IMR-90 (cell line): ENCODE results near the gene IGF1R. TPM values are rescaled to one million over a fixed set of nuclear protein-coding genes. Genes with fewer than 3 reads are reported as not detected.
A peak's percentile ranks its signal among the peaks of the same experiment; 100 is the strongest.

Experiments used
- ATAC-seq: fragments of 200-7000 bp; cut with Tn5 transposase; 2 replicates; pipeline ENCODE4 v1.9.1; 2020; ENCODE audit warnings: low read depth, mild to moderate bottlenecking, moderate library complexity
- BruUV-seq: library from RNA; stranded (reverse); fragments of 400-500 nt; replicated peaks from 2 replicates; lab custom pipeline; 2021; lab: Mats Ljungman, UMichigan
- CTCF ChIA-PET: fragments of 300-600 bp; formaldehyde crosslinking; extraction: SDS; loops from one replicate; lab custom pipeline; 2021; ENCODE audit warnings: antibody characterized with exemption; lab: Yijun Ruan, JAX
- POLR2A ChIA-PET: fragments of 300-600 bp; sonication (Branson Sonifier 250); formaldehyde crosslinking; loops from one replicate; lab custom pipeline; 2022; ENCODE audit warnings: antibody characterized with exemption; ENCODE audit not compliant: unreplicated experiment; lab: Charles Lee
- DNase-seq: peaks from one replicate; pipeline ENCODE4 v3.0.0; 2013
- H2AFZ ChIP-seq: replicated peaks from 2 replicates; pipeline ENCODE3; 2013; ENCODE audit warnings: low read length, mild to moderate bottlenecking; ENCODE audit not compliant: poor library complexity
- H2AK5ac ChIP-seq: 2 replicates; pipeline ENCODE4 v1.6.1; 2013; ENCODE audit warnings: low read depth, low read length, inconsistent platforms
- H2AK9ac ChIP-seq: replicated peaks from 2 replicates; pipeline ENCODE3; 2013; ENCODE audit warnings: mild to moderate bottlenecking, low read depth, low read length, moderate library complexity; ENCODE audit not compliant: poor library complexity
- H2BK120ac ChIP-seq: 2 replicates; pipeline ENCODE4 v1.6.1; 2013; ENCODE audit warnings: low read depth, low read length, inconsistent platforms
- H2BK15ac ChIP-seq: 3 replicates; pipeline ENCODE4 v1.6.1; 2013; ENCODE audit warnings: low read depth, low read length, inconsistent platforms
- H2BK20ac ChIP-seq: 2 replicates; pipeline ENCODE4 v1.6.1; 2013; ENCODE audit warnings: low read depth, mild to moderate bottlenecking, inconsistent platforms, low read length, moderate library complexity
- H2BK5ac ChIP-seq: 2 replicates; pipeline ENCODE4 v1.6.1; 2013; ENCODE audit warnings: mild to moderate bottlenecking, low read depth, low read length, inconsistent platforms; ENCODE audit not compliant: poor library complexity, severe bottlenecking
- H3K14ac ChIP-seq: replicated peaks from 2 replicates; pipeline ENCODE4 v1.6.1; 2013; ENCODE audit warnings: low read depth, low read length, inconsistent platforms
- H3K18ac ChIP-seq: 2 replicates; pipeline ENCODE4 v1.6.1; 2013; ENCODE audit warnings: low read depth, low read length, control low read depth
- H3K23ac ChIP-seq: 2 replicates; pipeline ENCODE4 v1.6.1; 2013; ENCODE audit warnings: low read depth, low read length, inconsistent platforms
- H3K27ac ChIP-seq: 2 replicates; pipeline ENCODE4 v1.5.1; 2013; ENCODE audit warnings: mild to moderate bottlenecking, control low read depth, low read length; ENCODE audit not compliant: insufficient read depth
- H3K27me3 ChIP-seq: 2 replicates; pipeline ENCODE4 v1.6.1; 2013; ENCODE audit warnings: low read length; ENCODE audit not compliant: control insufficient read depth, insufficient read depth
- H3K36me3 ChIP-seq: 2 replicates; pipeline ENCODE4 v1.6.1; 2013; ENCODE audit warnings: low read length, mixed read lengths; ENCODE audit not compliant: control insufficient read depth, insufficient read depth
- H3K4ac ChIP-seq: 2 replicates; pipeline ENCODE4 v1.6.1; 2013; ENCODE audit warnings: low read depth, low read length, inconsistent platforms
- H3K4me1 ChIP-seq: 2 replicates; pipeline ENCODE4 v1.6.1; 2013; ENCODE audit warnings: low read length, mixed read lengths; ENCODE audit not compliant: control insufficient read depth, insufficient read depth
- H3K4me2 ChIP-seq: 2 replicates; pipeline ENCODE4 v1.6.1; 2013; ENCODE audit warnings: low read depth, mild to moderate bottlenecking, control low read depth, low read length, moderate library complexity
- H3K4me3 ChIP-seq: 2 replicates; pipeline ENCODE4 v1.5.1; 2013; ENCODE audit warnings: low read depth, mild to moderate bottlenecking, control low read depth, low read length, moderate library complexity; ENCODE audit not compliant: insufficient read depth
- H3K56ac ChIP-seq: 2 replicates; pipeline ENCODE4 v1.6.1; 2013; ENCODE audit warnings: low read length, inconsistent platforms; ENCODE audit not compliant: insufficient read depth; ENCODE audit errors: extremely low read depth
- H3K79me1 ChIP-seq, 2 experiments: 2 replicates each; pipeline ENCODE4 v1.6.1; 2013; ENCODE audit warnings: low read length in 2 of 2, inconsistent platforms in 1 of 2, low read depth in 1 of 2
- H3K9ac ChIP-seq: 2 replicates; pipeline ENCODE4 v1.6.1; 2013; ENCODE audit warnings: low read depth, low read length, control low read depth
- H3K9me1 ChIP-seq: 2 replicates; pipeline ENCODE4 v1.6.1; 2013; ENCODE audit warnings: low read length, inconsistent platforms; ENCODE audit not compliant: insufficient read depth
- H3K9me3 ChIP-seq: 2 replicates; pipeline ENCODE4 v1.6.1; 2013; ENCODE audit warnings: low read length; ENCODE audit not compliant: control insufficient read depth, insufficient read depth
- H4K20me1 ChIP-seq: 2 replicates; pipeline ENCODE4 v1.6.1; 2013; ENCODE audit warnings: low read length, inconsistent platforms; ENCODE audit not compliant: insufficient read depth
- H4K5ac ChIP-seq: 2 replicates; pipeline ENCODE4 v1.6.1; 2013; ENCODE audit warnings: mild to moderate bottlenecking, low read depth, low read length, control low read depth
- H4K8ac ChIP-seq, 2 experiments: 2 replicates each; pipeline ENCODE4 v1.6.1; 2013; ENCODE audit warnings: low read depth in 2 of 2, low read length in 2 of 2, control low read depth in 1 of 2, inconsistent platforms in 1 of 2
- H4K91ac ChIP-seq: 2 replicates; pipeline ENCODE4 v1.6.1; 2013; ENCODE audit warnings: low read depth, low read length, inconsistent platforms; ENCODE audit not compliant: insufficient read depth
- BHLHE40 ChIP-seq: fragments of 150-350 bp; IDR thresholded peaks from 2 replicates; pipeline ENCODE4 v1.6.1; 2016; ENCODE audit warnings: mild to moderate bottlenecking, low read depth, low read length
- CEBPB ChIP-seq: IDR thresholded peaks from 2 replicates; pipeline ENCODE4 v1.6.1; 2012; ENCODE audit warnings: low read depth, low read length, improper control_type of control experiment
- MAFK ChIP-seq: IDR thresholded peaks from 2 replicates; pipeline ENCODE4 v1.6.1; 2012; ENCODE audit warnings: low read depth, low read length, improper control_type of control experiment
- MXI1 ChIP-seq: IDR thresholded peaks from 2 replicates; pipeline ENCODE4 v1.6.1; 2012; ENCODE audit warnings: low read depth, mild to moderate bottlenecking, low read length, moderate library complexity, borderline replicate concordance
- NFE2L2 ChIP-seq: fragments of 150-350 bp; IDR thresholded peaks from 2 replicates; pipeline ENCODE4 v1.6.1; 2016; ENCODE audit warnings: low read depth, mild to moderate bottlenecking, low read length
- RAD21 ChIP-seq: IDR thresholded peaks from 2 replicates; pipeline ENCODE4 v1.6.1; 2012; ENCODE audit warnings: low read length, improper control_type of control experiment
- RCOR1 ChIP-seq: IDR thresholded peaks from 2 replicates; pipeline ENCODE4 v1.6.1; 2012; ENCODE audit warnings: mild to moderate bottlenecking, low read length, improper control_type of control experiment; ENCODE audit not compliant: insufficient replicate concordance
- WGBS, 2 experiments: methylation state at CpG; one replicate each; pipeline versions ENCODE4 v1.1.5 to v1.1.7; 2013; ENCODE audit warnings: missing lambda C conversion rate in 2 of 2; ENCODE audit not compliant: insufficient read length in 1 of 2; ENCODE audit errors: extremely low coverage in 2 of 2; 5-methylcytosine and 5-hydroxymethylcytosine counted together
- dilution Hi-C: fragments of 300-500 bp; cut with HindIII; formaldehyde crosslinking; loops from one replicate; pipeline ENCODE4 v1.14.3; 2018; ENCODE audit warnings: low sequenced_read_pairs; ENCODE audit not compliant: unreplicated experiment
- in situ Hi-C: fragments of 300-500 bp; cut with MboI; formaldehyde crosslinking; loops from 3 replicates; pipeline ENCODE4 v1.14.3; 2019; ENCODE audit warnings: low sequenced_read_pairs, inconsistent platforms, mixed read lengths
- intact Hi-C: fragments of 100-400 bp; cut with micrococcal nuclease; formaldehyde crosslinking; loops from 2 replicates; pipeline ENCODE4 v1.10.0; 2022
- polyA plus RNA-seq, 3 experiments: library from polyadenylated mRNA; depleted of rRNA; stranded (reverse); fragments of >200 nt; gene quantifications; 2 replicates each; pipeline ENCODE4 v1.2.3, GENCODE V29; 2012; ENCODE audit warnings: low replicate concordance in 1 of 3
- total RNA-seq: library from RNA; depleted of rRNA; stranded (reverse); fragments of >200 nt; gene quantifications from 2 replicates; pipeline ENCODE4 v1.2.3, GENCODE V29; 2012
- TF ChIP-seq, protein P1 (sequence below): fragments of 150-350 bp; IDR thresholded peaks from 2 replicates; pipeline ENCODE4 v1.6.1; 2017; ENCODE audit warnings: mild to moderate bottlenecking, antibody characterized with exemption, low read length, low read depth
- TF ChIP-seq, protein P2 (sequence below): fragments of 150-350 bp; IDR thresholded peaks from 2 replicates; pipeline ENCODE4 v1.6.1; 2016; ENCODE audit warnings: low read depth, mild to moderate bottlenecking, low read length, moderate library complexity, borderline replicate concordance

The IGF1R gene
- total and polyA plus RNA-seq, 2 of the 4 experiments (the other 2 are of a cell fraction) = 24.0 to 24.9 TPM

DNA sequence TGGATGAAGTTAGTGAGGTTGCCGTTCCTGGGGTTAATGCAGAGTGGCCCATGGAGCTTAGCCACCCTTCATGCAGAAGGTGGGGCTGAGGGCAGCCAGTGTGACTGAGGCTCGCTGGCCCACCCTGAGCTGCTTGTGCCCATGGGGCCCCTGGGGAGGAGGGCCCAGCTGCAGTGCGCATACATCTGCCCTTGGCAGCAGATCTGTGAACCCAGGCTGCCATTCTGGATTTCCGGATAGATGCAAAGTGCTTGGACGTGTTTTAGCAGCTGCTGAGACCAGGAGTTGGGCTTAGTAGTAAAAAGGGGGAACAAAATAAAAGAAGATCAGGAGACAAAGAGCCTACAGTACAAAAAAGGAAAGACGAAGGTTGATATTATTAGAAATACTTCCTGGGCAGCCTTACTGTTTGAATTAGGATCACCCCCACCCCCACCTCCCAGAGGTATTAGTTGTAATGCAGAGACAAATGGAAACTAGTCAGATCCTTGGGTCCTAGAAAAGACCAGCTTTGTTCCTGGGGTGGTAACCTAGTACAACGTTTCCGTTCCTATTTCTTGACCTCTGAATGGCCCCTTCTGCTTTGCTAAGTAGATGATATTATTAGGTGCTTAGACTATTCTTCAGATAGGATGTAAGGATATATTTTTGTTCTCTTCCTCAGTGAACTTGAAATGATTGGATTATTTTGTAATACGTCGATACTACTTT, 70.2 kb downstream of the IGF1R start:
- peak overlapping the region; percentile 43 for H3K4ac ChIP-seq
- no peak overlapping the region for H3K18ac ChIP-seq
- peak overlapping the region in 1 of 2 experiments; percentile 12; a peak in 1 of 4 replicates for H4K8ac ChIP-seq
- DNase-seq = no peak
- H2BK120ac ChIP-seq = 0 out of 2 replicates have a peak overlapping the region, but pooled peaks have one; percentile 1
- H3K9me1 ChIP-seq = peaks cover 66% of the 10 kb centered on the region
- H3K36me3 ChIP-seq = no peaks in the 10 kb centered on the region
- dilution Hi-C loops = no loop called here
- no peaks in the 10 kb centered on the region for H3K27me3 ChIP-seq
- 30% methylated on average over 4 of the region's 10 CpGs; no CpG with 5 or more reads in 1 of the 2 experiments for WGBS, 2 experiments
- H3K56ac ChIP-seq = no peak overlapping the region
- H4K91ac ChIP-seq = peak overlapping the region; percentile 36; the same call in 1 of the 2 replicates
- H2AK9ac ChIP-seq = no peak overlapping the region
- no TSS peak for BruUV-seq
- in situ Hi-C loops = no loop called here
- no peak overlapping the region for H2BK15ac ChIP-seq
- H3K4me2 ChIP-seq = peak overlapping the region; percentile 73
- ATAC-seq = no peak
- H3K4me1 ChIP-seq = peaks cover 52% of the 10 kb centered on the region
- POLR2A ChIA-PET = no interaction called here
- H4K20me1 ChIP-seq = peaks cover 99% of the 10 kb centered on the region
- no peak overlapping the region for H3K27ac ChIP-seq
- no peak overlapping the region for H2AK5ac ChIP-seq
- H2BK5ac ChIP-seq = no peak overlapping the region
- no peaks in the 10 kb centered on the region for H3K9me3 ChIP-seq
- H3K23ac ChIP-seq = peak overlapping the region; percentile 58; the same call in 1 of the 2 replicates
- no peak overlapping the region for H4K5ac ChIP-seq
- intact Hi-C loops = loop anchor here (2.0 kb wide), 1 partner anchor 28 kb away; no protein-coding TSS in a partner anchor
- peak overlapping the region; percentile 46 for H3K14ac ChIP-seq
- TF ChIP-seq MAFK (no peak), NFE2L2 (no peak), RAD21 (no peak), MXI1 (no peak), BHLHE40 (no peak), RCOR1 (no peak), CEBPB (no peak)
- TF ChIP-seq, protein P1, sequence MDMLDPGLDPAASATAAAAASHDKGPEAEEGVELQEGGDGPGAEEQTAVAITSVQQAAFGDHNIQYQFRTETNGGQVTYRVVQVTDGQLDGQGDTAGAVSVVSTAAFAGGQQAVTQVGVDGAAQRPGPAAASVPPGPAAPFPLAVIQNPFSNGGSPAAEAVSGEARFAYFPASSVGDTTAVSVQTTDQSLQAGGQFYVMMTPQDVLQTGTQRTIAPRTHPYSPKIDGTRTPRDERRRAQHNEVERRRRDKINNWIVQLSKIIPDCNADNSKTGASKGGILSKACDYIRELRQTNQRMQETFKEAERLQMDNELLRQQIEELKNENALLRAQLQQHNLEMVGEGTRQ = no peak
- TF ChIP-seq, protein P2, sequence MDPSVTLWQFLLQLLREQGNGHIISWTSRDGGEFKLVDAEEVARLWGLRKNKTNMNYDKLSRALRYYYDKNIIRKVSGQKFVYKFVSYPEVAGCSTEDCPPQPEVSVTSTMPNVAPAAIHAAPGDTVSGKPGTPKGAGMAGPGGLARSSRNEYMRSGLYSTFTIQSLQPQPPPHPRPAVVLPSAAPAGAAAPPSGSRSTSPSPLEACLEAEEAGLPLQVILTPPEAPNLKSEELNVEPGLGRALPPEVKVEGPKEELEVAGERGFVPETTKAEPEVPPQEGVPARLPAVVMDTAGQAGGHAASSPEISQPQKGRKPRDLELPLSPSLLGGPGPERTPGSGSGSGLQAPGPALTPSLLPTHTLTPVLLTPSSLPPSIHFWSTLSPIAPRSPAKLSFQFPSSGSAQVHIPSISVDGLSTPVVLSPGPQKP = no peak
- peaks cover 27 to 96% of the 10 kb centered on the region in 2 experiments for H3K79me1 ChIP-seq
- H3K9ac ChIP-seq = no peak overlapping the region
- no peak overlapping the region for H2BK20ac ChIP-seq
- peak overlapping the region; percentile 44 for H2AFZ ChIP-seq
- CTCF ChIA-PET = interaction anchor here (0.7 kb wide), 1 partner anchor 358 kb away, joined by 3 read pairs; no protein-coding TSS in a partner anchor
- H3K4me3 ChIP-seq = no peak overlapping the region
